Effector memory CD4-positive, alpha-beta T cell (primary cell): ENCODE data around the gene MAB21L1.

ENCODE experiments used
- DNase-seq, 3 donors: peaks; one replicate each; pipeline ENCODE4 v3.0.0-alpha.2; 2020
- H3K27ac ChIP-seq: 2 replicates; pipeline ENCODE4 v1.7.0; 2013; ENCODE audit warnings: mild to moderate bottlenecking, low read length, moderate library complexity; ENCODE audit not compliant: insufficient read depth, poor library complexity, severe bottlenecking
- H3K27me3 ChIP-seq: replicated peaks from 2 replicates; pipeline ENCODE4 v1.7.0; 2013; ENCODE audit warnings: mild to moderate bottlenecking, low read length; ENCODE audit not compliant: insufficient read depth, control insufficient read depth, poor library complexity, severe bottlenecking
- H3K36me3 ChIP-seq: 2 replicates; pipeline ENCODE4 v1.7.0; 2013; ENCODE audit warnings: mild to moderate bottlenecking, low read length, moderate library complexity; ENCODE audit not compliant: control insufficient read depth, insufficient read depth
- H3K4me1 ChIP-seq: 2 replicates; pipeline ENCODE4 v1.7.0; 2013; ENCODE audit warnings: low read length, mild to moderate bottlenecking; ENCODE audit not compliant: control insufficient read depth, insufficient read depth, poor library complexity, severe bottlenecking
- H3K4me3 ChIP-seq: 2 replicates; pipeline ENCODE4 v1.7.0; 2013; ENCODE audit warnings: low read length, low read depth, mild to moderate bottlenecking; ENCODE audit not compliant: insufficient read depth, poor library complexity, severe bottlenecking
- H3K9me3 ChIP-seq: 2 replicates; pipeline ENCODE4 v1.7.0; 2013; ENCODE audit warnings: mild to moderate bottlenecking, low read length, moderate library complexity; ENCODE audit not compliant: control insufficient read depth
- total RNA-seq, 3 donors: gene quantifications; one replicate each; lab custom pipeline; 2026; lab: John Stamatoyannopoulos, UW

The MAB21L1 gene
- total RNA-seq = 0 reads per million in 3 donors

DNA sequence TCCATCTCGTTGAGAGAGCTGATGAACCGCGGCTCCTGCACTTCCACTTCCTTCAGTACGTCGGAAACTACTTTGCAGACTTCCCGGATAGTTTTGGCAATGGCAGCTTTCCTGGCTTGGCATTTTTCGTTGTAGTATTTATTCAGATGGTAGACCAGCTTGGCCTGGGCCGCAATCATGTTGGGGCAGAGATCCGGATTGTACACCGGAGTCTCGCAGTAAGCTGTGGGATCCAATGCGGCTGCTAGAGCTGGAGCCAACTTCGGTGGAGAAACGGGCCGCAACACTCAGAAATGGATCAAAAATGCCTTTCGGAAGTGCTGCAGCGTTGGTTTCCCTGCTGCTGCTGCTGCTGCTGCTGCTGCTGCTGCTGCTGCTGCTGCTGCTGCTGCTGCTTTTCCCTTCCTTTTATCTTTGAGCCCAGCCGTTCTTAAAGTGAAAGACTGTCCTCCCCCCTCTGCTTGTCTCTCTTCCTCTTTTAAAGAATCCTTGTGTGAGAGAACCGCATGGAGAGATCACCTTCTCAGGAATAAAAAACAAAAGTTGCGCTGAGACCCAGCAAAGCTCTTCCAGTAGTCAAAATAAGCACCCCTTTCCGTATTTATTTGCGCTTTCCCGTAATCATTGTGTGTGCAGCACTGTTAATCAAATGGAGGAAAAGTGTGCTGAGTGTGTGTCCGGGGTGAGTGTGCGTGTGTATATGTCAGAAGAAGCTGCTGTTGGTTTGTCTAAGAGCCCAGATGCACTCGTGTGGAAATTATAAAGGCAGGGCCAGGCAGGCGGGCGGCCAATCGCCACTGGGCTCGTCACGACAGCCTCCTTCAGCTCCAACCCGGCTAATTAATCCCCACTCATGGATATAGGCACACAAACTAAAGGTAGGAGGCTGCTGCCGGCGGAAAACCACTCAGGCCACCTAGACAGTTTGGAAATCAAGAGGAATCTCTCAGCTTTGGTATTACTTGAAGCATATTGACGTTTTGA, at the start of gene MAB21L1:
MAB21L1 (minus strand) TSS at position 730 of the 984 bp plus-strand sequence; CDS start at position 179, 551 bp downstream.
- peaks cover 6% of the 10 kb centered on the region for H3K9me3 ChIP-seq
- peaks cover 23% of the 10 kb centered on the region for H3K27me3 ChIP-seq
- DNase-seq = no peak
- no peaks in the 10 kb centered on the region for H3K36me3 ChIP-seq
- no peak within 1 kb of the TSS for H3K27ac ChIP-seq
- no peaks in the 10 kb centered on the region for H3K4me1 ChIP-seq
- peak within 1 kb of the TSS; percentile 29 for H3K4me3 ChIP-seq

DNA sequence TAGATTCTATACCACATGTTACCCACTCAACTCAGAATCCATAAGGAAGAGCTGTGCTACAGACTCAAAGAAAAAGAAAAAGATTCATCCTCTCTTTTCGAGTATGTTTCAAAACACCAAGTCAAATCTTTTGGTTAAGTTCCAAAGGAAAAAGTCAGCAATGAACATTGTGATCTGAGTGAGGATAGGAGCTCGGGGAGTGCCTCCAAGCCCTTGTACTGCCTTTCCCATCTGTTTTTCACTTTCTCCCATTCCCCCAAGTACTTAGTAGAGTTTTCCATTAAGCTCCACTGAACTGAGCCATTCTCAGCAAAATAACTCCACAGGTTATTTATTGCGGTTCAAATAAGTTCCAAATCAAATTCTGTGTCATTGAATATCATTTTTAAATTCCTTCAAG, 47.7 kb upstream of the MAB21L1 start:
- Histone ChIP-seq H3K27ac (no peak overlapping the region), H3K27me3 (no peaks in the 10 kb centered on the region), H3K4me3 (no peak overlapping the region), H3K9me3 (no peaks in the 10 kb centered on the region), H3K36me3 (no peaks in the 10 kb centered on the region), H3K4me1 (no peaks in the 10 kb centered on the region)
- no peak for DNase-seq

DNA sequence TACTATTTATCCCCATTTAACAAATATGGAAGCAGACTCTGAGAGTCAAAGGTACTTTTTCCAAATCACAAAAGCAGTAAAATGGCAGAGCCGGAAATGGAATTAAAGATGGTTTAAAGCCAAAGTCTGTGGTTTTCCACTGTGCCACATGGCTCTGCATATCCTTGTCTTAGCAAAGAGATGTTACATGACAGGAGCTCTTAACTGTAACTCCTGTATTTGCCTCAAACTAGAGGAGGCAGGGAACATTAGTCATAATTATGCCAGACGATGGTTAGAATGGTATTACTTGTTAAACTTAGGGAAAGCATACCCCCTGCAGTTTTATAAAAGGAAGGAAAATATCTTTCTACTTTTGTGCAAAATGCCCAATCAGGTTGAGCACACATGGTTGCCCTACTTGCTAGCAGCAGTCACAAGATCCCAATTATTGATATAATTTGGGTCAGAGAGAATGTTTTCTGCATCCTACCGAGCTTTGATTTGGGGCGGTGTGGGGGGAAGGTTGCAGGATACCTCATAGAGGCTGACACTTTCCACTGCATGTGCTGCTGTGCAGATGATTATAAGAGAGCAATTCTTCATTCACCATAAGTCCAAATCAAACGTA, 42.0 kb upstream of the MAB21L1 start:
- DNase-seq = no peak
- Histone ChIP-seq H3K9me3 (no peaks in the 10 kb centered on the region), H3K27ac (no peak overlapping the region), H3K27me3 (no peaks in the 10 kb centered on the region), H3K36me3 (no peaks in the 10 kb centered on the region), H3K4me1 (no peaks in the 10 kb centered on the region), H3K4me3 (no peak overlapping the region)

DNA sequence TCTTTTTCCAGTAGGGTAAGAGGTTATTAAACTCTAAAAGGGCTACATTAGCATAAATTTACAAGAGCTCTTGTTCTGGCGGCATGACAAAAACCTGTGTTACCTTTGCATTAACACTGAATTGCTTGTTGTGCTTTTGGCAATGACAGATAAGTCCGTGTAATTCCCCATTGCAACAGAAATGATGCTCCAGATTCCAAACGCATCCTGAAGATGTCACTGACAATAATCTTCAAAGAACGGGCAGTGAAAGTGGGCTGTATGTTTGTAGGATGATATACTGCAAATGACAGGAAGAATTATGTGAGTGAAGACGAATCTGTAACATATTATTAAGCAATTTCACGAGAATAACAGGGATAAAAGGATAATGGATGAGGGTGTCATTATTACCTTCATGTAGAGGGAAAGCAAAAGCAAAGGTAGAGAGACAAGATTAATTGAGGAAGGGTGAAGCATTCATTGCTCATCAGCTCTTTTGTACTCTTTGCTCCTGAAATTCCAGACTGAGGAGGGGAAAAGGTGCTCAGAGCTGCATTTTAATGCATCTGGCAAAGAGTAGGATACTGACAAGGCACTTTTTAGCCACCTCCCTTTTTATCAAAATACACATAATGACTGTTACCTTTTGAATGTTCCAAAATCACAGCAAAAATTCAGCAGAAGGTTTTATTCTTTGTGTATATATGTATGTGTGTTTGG, 38.5 kb upstream of the MAB21L1 start:
- H3K4me1 ChIP-seq = no peaks in the 10 kb centered on the region
- no peak for DNase-seq
- no peak overlapping the region for H3K4me3 ChIP-seq

DNA sequence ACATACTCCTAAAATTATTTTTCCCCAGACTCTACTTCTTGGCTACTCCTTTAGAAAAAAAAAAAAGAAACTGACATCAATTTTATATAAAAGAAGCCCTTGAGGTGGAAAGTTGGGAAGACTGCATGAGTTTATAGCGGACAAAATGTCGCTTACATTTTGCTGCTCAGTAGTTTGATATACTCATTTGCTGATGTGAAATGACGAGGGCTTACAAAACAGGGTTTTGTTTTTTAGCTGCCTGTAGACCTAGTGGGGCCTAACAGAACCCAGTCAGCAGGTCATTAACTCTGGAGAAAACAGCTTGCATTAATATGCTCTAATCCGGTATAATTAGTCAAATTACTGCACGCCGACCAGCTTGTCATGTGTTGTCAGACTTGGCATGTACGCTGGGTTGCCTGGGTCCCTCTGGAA, 37.6 kb upstream of the MAB21L1 start:
- Histone ChIP-seq H3K27me3 (no peaks in the 10 kb centered on the region), H3K36me3 (no peaks in the 10 kb centered on the region), H3K9me3 (no peaks in the 10 kb centered on the region), H3K4me1 (no peaks in the 10 kb centered on the region), H3K27ac (no peak overlapping the region), H3K4me3 (no peak overlapping the region)
- no peak for DNase-seq

More for the DNA sequence above, 38.5 kb upstream of the MAB21L1 start:
- Histone ChIP-seq H3K27me3 (no peaks in the 10 kb centered on the region), H3K36me3 (no peaks in the 10 kb centered on the region), H3K9me3 (no peaks in the 10 kb centered on the region), H3K27ac (no peak overlapping the region)

DNA sequence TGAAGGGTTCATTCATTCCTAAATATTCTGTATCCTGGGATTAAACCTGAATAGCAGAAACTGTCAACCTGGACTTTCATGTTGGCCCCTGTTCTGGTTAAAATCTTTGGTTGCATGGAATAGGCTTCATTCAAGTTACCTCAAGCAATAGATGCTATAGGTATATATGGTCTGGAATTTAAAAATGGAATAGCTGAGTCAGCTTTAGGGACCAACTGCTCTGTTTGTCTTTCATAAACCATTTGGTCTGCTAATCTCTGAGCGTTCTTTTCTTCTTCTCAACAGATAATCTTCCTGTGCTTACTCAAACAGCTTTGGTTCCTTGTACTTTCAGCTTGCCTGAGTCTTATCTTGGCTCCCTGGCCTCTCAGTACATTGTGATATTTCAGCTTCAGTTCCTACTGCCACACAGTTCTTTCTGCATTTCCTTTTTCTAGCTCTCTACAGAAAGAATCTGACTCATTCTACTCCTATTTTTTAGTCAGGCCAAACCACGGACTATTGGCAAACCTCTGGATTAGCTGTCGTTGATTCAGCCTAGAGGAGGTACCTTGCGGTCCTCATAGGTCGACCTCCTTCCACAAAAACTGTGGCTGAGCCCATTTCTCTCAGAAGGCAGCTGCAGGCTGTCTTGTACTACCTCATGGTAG, 35.9 kb upstream of the MAB21L1 start:
- no peak for DNase-seq
- H3K27ac ChIP-seq = no peak overlapping the region
- H3K36me3 ChIP-seq = no peaks in the 10 kb centered on the region
- H3K4me1 ChIP-seq = no peaks in the 10 kb centered on the region
- H3K9me3 ChIP-seq = no peaks in the 10 kb centered on the region
- H3K27me3 ChIP-seq = no peaks in the 10 kb centered on the region
- H3K4me3 ChIP-seq = no peak overlapping the region

DNA sequence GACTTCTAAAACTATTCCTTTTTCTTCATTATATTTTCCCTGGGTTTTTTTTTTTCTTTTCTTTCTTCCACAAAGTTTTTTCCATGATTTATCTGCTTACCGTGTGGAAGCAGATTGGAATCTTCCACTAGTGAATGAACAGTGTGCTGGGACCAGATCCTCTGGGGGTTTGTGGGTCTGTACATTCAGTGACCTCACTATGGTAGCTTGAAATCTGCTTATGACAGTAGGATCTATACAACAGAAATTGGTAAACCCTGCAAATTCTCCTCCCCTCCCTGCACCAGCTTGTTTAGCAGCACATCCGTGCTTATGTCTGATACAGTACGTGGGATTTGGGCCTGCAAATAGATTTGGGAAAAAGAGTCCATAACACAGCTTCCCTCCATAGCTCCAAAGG, 26.0 kb upstream of the MAB21L1 start:
- no peaks in the 10 kb centered on the region for H3K4me1 ChIP-seq
- no peaks in the 10 kb centered on the region for H3K27me3 ChIP-seq
- H3K27ac ChIP-seq = no peak overlapping the region
- no peaks in the 10 kb centered on the region for H3K9me3 ChIP-seq
- H3K4me3 ChIP-seq = no peak overlapping the region
- DNase-seq = no peak
- no peaks in the 10 kb centered on the region for H3K36me3 ChIP-seq

DNA sequence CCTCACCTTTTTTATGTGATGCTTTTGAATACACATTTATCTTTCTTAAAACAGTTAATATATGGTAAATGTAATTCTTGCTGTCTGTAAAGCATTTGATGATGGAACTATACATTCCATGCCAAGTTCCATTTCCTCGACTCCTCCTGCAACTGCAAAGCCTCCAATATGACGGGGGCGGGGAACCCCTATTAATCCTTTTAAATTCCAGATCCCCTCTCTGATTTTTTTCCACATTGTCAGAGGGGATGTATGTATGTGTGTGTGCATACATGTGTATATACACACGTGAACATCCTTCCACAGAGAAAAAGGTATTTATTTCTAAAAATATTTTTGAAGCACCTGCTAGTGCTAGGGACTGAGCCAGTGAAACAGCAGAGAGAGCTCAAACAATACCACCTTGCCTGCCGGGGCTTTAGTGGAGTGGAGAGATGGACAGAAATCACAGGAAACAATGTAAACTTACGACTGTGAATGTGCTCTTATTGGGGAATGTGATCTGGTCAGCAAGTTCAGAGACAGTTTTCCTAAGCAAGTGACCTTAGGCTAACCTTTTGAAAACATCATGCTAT, 25.3 kb upstream of the MAB21L1 start:
- no peaks in the 10 kb centered on the region for H3K9me3 ChIP-seq
- no peaks in the 10 kb centered on the region for H3K27me3 ChIP-seq
- no peaks in the 10 kb centered on the region for H3K4me1 ChIP-seq
- DNase-seq = no peak
- no peak overlapping the region for H3K4me3 ChIP-seq
- H3K27ac ChIP-seq = no peak overlapping the region
- H3K36me3 ChIP-seq = no peaks in the 10 kb centered on the region

DNA sequence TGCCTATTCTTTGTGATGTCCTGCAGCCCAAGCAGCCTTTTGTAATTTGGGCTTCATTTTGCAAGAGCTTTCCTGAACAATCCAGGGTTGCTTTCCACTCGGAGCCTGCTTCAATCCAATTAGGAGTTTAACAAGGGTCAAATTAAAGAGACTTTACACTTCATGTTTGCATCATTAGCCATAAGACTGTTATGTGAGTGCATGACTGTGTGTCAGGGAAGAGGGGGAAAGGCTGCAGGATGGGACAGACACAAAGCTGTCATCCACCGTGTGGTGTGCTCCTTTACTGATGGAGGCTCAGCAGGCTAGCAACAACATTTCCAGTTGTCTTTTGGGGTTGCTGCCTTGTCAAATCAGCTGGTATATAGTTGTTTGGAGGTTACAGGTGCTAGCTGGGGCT, 23.7 kb upstream of the MAB21L1 start:
- DNase-seq = no peak
- Histone ChIP-seq H3K27me3 (no peaks in the 10 kb centered on the region), H3K4me1 (no peaks in the 10 kb centered on the region), H3K9me3 (no peaks in the 10 kb centered on the region), H3K36me3 (no peaks in the 10 kb centered on the region), H3K27ac (no peak overlapping the region), H3K4me3 (no peak overlapping the region)
